ENCODE data around the gene AGRN. TPM values are rescaled to one million over a fixed set of nuclear protein-coding genes. Genes with fewer than 3 reads are reported as not detected.

AGRN gene
- total and polyA plus RNA-seq, 8 donors: 3.5 to 459 (median 50.5) TPM

- peak in 1 of 2 donors; percentile 49 for DNase-seq
- peaks cover 0 to 21% (median 16%) of the 10 kb centered on the region in 4 donors for H3K36me3 ChIP-seq
- H3K27me3 ChIP-seq: peaks cover 11 to 76% (median 63%) of the 10 kb centered on the region in 3 donors
- H3K4me3 ChIP-seq: peak overlapping the region; percentile 54 to 82 (median 62)
- no peaks in the 10 kb centered on the region for H3K9me3 ChIP-seq
- H3K27ac ChIP-seq: peak overlapping the region in 1 of 5 donors; percentile 12
- intact Hi-C loops (cut with DNase I; ENCODE audit: low total_unique reads): no loop called here
- no peak for TF ChIP-seq EP300 (IDR thresholded peaks at IDR 0.05)
- TF ChIP-seq CTCF (IDR thresholded peaks at IDR 0.05): peak in 1 of 7 experiments; percentile 25
- 0 to 3% (median 1%) methylated on average over 24 to 48 of the region's 48 CpGs for WGBS, 5 donors
- peaks cover 36 to 48% (median 47%) of the 10 kb centered on the region in 4 donors for H3K4me1 ChIP-seq
These were observed 39.1 kb downstream of the AGRN start for GRCh38 chr1:1058921-1059493.

GRCh38 chr1:1059494-1060280 lies 39.8 kb downstream of the AGRN start:
- Histone ChIP-seq H3K27me3 (peaks cover 11 to 82% (median 70%) of the 10 kb centered on the region in 3 donors), H3K27ac (peak overlapping the region in 1 of 5 donors; percentile 12), H3K36me3 (peaks cover 0 to 14% (median 9%) of the 10 kb centered on the region in 4 donors), H3K4me3 (peak overlapping the region; percentile 54 to 82 (median 62)), H3K4me1 (peaks cover 41 to 54% (median 53%) of the 10 kb centered on the region in 4 donors), H3K9me3 (no peaks in the 10 kb centered on the region)
- peak; percentile 94 to 97 for DNase-seq
- intact Hi-C loops (cut with DNase I; ENCODE audit: low total_unique reads): loop anchor here (5.0 kb wide), 1 partner anchor 77 kb away; the partner anchor contains the start of gene PERM1
- 3 to 11% (median 6%) methylated on average over 19 to 69 of the region's 69 CpGs for WGBS, 5 donors
- TF ChIP-seq CTCF (IDR thresholded peaks at IDR 0.05) (peak in 1 of 7 experiments; percentile 9), POLR2A (IDR thresholded peaks at IDR 0.05) (no peak), POLR2AphosphoS5 (IDR thresholded peaks at IDR 0.05) (peak in 1 of 3 donors; percentile 18)

GRCh38 chr1:1060281-1061000 lies 40.5 kb downstream of the AGRN start:
- Histone ChIP-seq H3K4me3 (peak overlapping the region in 2 of 4 donors; percentile 59 to 82), H3K36me3 (peaks cover 0 to 7% (median 1%) of the 10 kb centered on the region in 4 donors), H3K27ac (no peak overlapping the region), H3K9me3 (no peaks in the 10 kb centered on the region), H3K4me1 (peaks cover 41 to 54% (median 53%) of the 10 kb centered on the region in 4 donors), H3K27me3 (peaks cover 11 to 87% (median 70%) of the 10 kb centered on the region in 3 donors)
- DNase-seq: no peak
- 49 to 58% (median 52%) methylated on average over 37 to 38 of the region's 38 CpGs for WGBS, 5 donors
- TF ChIP-seq POLR2A (IDR thresholded peaks at IDR 0.05) (no peak), POLR2AphosphoS5 (IDR thresholded peaks at IDR 0.05) (no peak), EP300 (IDR thresholded peaks at IDR 0.05) (no peak), CTCF (IDR thresholded peaks at IDR 0.05) (no peak)
- intact Hi-C loops (cut with DNase I; ENCODE audit: low total_unique reads): loop anchor here (5.0 kb wide), 1 partner anchor 78 kb away; the partner anchor contains the start of gene PERM1
